Measurements from ENCODE around the gene FGFRL1.

FGFRL1 gene, protein sequence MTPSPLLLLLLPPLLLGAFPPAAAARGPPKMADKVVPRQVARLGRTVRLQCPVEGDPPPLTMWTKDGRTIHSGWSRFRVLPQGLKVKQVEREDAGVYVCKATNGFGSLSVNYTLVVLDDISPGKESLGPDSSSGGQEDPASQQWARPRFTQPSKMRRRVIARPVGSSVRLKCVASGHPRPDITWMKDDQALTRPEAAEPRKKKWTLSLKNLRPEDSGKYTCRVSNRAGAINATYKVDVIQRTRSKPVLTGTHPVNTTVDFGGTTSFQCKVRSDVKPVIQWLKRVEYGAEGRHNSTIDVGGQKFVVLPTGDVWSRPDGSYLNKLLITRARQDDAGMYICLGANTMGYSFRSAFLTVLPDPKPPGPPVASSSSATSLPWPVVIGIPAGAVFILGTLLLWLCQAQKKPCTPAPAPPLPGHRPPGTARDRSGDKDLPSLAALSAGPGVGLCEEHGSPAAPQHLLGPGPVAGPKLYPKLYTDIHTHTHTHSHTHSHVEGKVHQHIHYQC

DNA sequence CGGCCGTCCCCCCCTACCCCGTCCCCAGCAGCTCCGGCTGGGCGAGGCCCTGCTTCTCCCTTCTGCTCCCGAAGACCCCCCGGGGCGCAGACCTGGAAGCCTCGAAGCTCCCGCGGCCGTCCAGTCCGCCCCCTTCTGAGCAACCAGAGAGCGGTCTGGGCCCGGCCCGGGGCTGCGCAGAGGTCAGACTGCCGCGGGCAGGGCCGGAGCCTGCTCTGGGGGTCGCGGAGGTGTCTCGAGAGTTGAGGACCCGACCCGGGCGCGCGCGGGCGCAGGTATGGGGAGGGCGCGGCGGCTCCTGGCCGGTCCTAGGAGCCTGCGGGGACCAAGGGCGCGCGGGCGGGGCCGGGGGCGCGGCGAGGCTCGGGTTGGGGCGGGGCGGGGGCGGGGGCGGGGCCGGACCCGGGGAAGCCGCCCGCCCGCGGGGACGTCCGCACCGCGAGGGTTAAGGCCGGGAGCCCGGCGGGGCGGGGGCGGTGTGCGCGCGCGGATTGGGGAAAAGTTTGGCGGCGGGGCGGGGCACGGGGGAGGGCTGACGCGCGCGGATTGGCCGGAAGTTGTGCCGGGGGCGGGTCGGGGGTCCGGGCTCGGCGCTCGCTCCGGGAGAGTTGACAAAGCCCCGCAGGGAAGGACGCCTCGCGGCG is at the start of gene FGFRL1:
Gene FGFRL1 (plus strand): TSS at position 605 of the 644 bp plus-strand sequence. CDS start 860 bp downstream, outside the sequence.
- DNase-seq = no peak

DNA sequence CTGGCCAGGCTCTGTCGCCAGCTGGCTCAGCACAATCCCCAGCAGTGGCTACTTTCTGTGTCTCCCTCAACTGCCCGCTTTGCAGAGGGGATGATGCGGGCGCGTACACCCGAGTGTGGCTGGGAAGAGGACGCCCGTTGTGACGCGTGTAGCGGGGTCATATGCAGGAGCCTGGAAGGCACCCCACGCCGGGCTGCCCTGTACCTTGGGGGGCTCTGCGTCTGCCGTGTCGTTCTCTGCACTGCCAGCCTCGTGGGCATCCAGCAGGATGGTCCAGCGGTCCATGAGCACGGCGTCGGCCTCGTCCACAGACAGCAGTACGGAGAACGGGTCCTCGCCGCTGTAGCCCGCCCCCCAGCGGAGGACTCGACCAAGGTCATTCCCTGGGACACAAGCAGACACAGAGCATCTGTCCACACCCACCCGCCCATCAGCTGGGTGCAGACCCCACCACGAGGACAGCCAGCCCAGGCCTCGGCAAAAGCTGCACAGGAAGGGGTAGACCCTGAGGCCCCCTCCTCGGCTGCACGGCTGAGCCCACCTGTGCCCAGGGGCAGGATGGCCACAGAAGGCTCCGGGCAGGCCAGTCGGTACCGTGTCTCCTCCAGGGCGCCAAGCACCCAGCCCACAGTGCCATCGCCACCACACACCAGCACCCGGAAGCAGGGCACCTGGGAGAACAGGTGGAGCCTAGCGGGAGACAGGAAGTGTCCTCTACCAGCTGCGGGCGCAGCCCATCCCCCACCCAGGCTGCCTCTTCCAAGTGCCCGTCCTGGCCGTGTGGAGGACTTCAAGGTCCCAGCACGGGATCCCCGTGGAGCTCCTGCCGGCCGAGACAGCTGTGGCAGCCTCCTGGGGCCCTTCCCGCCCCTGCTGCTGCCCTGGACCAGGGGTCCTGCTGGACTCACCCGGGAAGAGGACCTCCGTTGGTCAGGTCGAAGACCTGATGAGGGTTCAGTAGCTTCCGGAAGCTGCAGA is 48.9 kb upstream of the FGFRL1 start:
- no peak for DNase-seq

DNA sequence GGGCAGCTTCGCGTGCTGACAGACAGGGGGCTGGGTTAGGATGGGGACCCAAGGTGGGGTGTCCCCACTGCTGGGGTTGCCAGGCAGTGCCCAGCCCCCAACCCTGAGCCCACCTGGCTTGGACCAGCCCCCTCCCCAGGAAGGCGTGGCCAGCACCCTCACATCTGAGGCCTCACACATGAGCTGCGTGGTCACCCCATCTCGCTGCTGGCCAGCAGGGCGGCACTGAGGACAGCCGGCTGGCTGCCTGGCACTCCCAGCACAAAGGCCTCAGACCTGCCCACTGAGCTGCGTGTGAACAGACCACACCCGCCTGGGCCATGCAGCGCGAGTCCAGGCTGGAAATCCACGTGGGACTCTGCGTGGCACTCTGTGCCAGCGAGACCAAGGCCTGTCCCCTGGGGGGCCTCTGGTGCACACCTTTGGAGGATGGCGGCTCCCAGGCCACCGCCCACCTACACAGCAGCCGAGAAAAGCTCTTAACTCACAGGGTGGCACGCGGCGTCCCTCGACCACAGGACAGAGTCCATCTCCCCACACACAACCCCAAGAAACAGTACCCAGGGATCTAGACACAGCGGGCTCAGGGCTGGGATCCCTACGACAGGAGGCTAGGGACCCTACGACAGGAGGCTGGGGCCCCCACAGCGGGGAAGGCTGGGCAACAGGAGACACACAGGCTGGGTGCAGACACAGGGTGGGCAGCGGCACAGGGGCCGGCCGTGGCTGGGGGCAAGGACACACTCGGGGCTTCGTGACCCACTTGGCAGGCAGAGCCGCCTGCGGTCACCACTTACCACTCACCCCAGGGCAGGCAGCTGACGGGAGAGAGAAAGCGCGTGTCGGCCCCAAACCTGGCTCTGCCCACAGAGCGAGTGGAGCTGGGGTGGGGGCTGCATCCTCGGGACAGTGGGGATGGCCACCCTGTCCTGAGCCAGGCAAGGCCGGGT is 47.9 kb upstream of the FGFRL1 start:
- DNase-seq = no peak

DNA sequence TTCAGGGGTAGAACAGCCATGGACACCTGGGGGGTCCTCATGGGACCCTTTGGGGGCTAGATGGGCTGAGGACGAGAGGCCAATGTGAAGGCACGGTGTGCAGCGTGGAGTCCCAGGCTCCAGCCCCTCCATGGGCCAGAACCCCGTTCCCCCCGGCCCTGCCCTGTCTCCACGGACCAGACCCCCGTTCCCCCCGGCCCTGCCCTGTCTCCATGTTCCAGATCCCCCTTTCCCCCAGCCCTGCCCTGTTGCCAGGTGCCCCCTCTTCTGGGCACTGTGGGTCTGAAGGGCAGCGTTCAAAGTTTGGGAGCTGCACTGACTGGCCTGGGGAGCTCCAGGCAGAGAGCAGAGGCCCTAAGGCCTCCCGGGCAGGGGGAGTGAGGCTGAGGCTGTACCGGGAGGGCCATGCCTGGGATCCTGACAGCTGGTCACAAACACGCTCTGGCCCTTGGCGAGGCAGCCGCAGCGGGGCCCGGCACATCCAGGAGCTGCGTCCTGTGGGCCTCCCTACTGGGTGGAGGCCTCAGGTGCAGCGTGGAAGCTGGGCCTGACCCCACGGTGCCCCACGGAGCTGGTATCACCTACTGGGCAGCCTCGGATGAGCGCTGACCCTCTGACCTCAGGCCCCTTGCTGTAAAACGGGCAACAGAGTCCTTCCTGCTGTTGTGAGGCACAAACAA is 46.9 kb upstream of the FGFRL1 start:
- DNase-seq = no peak

DNA sequence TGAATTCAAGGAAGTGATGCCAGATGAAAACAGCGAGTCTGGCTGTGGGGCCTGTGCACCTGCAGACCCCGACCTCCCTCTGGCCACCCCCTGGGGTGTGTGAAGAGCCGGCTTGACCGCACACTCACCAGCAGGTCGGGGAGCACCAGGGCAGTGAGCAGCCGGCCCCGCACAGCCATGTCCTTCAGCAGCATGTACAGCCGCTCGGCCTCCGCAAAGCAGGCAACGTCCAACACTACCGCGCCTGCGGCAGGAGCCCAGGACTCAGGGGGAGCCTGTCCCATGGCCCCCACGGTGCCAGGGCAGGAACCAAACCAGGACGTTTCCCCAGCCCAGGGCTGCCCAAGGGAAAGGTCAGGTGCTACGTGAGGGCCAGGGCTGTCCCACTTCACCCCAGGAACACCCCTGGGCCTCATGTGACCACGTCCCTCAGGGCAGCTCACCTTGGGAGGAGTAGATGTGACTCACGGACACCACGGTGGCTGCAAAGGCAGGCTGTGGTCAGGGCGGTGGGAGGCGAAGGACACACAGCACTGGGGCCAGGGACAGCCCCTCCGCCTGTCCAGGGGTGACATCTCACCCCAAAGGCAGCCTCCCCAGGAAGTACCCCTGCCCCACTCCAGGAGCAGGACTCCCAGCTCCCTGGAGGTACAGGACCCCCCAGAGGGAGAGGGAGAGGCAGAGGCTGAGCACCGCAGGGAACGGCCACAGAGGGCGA is 46.2 kb upstream of the FGFRL1 start:
- DNase-seq = no peak

DNA sequence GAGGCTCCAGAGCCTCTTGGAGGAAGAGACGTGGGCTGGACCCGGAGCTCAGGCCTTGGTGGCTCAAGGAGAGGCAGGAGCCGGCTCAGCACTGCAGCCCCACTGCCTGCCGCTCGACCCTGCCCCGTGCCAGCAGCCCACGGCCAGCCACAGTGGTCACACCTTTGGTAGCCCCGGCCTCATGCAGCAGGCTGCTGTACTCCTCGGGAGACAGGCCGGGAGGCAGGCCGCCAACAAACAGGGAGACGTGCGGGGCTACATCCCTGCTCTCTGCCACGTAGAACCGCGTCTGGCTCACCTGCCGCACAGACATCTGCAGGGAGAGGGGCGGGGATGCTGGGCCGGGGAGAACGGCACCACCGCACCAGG is 45.7 kb upstream of the FGFRL1 start:
- DNase-seq = no peak

DNA sequence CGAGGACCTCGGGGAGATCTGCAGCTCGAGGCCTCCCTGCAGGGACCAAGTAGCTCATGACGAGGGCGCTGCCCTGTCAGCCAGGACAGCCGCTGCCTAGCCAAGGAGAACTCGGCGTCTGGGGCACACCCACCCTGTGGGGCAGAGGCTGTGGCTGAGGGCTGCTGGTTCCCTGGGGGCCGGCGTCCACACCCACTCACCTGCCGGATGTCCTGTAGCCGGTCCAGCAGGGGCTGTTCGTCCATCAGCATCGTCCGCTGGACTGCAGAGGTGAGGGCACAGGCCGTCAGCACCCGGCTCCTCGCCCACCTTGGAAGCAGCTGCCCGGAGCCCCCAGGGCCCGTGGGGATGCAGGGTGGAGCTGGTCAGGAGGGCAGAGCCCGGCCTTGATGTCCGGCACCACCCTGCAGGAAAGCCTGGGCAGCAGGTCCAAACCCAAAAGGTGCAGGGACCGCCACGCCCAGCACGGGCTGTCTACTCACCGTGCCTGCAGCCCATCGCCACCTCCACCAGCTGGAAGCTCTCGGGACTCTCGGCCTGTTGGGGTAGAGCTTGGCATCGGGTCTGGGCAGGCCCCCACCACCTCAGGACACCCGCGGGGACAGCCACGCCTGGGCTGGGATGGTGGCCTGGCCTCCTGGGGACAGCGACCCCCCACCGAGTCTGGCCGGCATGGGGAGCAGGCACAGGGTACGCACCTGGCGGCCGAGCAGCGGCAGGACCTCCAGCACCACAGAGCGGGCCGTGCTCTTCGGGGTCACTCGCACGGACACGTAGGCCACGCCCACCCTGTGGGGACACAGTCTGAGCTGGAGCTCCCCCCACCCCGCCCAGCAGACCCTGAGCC is 44.9 kb upstream of the FGFRL1 start:
- no peak for DNase-seq

DNA sequence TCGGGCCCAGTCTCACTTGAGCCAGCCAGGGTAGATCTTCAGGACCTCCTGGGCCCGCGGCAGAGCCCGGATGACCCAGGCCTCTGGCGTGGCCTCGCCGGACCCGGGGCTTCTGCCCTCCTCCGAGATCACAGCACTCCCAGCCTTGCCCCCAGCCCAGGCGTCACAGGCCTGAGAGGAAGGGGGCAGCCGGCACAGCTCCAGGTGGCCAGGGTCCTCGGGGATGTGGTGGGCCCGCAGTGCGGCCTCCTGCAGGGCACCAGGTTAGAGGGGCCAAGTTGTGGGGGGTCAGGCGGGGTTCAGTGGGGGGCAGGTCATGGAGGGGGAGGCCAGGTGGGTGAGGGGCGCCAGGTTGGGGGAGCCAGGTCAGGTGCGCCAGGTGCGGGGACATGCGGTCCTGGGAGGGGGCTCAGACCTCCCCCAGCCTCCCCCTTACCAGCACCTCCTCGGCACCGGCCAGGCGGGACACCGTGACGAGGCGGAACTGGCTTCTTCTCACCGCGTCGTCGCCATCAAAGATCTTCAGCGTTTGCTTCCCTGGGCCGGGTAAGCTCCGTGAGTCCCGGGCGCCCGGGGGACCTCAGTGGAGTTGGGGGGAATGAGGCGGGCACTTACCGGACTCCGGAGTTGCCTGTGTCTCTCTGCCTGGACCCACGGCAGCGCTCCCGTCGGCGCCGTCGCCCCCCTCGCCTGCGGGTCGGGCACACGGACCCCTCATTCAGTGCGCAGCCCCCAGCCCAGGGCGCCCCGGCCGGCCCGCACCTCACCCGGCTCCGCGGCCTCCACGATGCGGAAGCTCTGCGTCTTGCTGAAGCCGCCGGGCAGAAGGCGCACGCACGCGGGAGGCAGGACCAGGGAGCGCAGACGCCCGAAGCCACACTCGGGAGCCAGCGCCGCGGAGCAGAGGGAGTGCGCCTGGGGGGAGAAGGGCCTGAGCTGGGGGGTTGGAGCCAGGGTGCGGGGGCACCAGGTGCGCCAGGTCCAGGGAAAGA is 44.0 kb upstream of the FGFRL1 start:
- no peak for DNase-seq

DNA sequence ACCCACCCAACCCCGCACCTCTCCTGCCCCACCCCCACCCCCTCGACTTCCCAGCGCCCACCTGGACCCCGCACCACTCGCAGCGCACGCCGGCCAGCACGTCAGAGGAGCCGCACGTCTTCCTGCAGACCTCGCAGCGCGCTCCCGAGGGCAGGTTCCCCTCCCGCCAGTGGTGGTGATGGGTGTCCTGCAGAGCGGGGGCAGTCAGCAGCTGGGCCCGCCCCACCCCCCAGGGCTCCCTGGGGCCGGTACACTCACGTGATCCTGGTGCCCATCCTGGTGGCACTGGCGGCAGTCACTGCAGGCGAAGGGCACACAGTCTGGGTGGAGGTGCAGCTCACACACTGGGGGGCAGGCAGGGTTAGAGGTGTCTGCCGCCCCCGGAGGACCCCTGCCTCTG is 43.2 kb upstream of the FGFRL1 start:
- no peak for DNase-seq

DNA sequence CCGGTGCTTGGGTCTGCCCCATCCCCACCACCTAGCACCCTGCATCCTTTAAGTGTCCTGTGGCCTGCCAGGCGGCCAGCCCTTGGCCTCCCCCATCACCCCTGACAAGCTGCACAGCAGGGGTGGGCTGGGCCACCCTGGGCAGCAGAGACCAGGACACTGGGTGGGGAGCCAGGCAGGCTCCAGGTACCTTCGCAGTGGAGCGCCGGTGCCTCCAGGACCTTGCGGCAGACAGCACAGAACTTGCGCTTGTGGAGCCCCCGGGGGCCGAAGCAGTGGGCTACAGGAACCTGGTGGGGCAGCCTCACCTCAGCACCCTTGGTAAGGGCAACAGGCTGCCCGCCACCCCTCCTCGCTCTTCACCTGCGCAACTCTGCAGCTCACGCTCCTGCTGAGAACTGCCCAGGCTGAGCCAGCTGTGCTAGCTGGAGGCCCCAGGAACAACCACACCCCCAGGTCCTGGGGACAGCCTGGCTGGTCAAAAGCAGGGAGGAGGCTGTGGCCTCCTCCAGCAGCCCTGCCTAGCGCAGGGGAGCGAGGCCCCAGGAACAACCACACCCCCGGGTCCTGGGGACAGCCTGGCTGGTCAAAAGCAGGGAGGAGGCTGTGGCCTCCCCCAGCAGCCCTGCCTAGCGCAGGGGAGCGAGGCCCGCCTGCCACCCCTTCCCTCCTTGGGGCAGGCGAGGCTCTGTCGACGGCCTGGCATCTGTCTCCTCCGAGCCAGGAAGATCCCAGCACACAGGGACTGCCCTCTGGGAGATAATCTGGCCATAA is 42.6 kb upstream of the FGFRL1 start:
- no peak for DNase-seq

DNA sequence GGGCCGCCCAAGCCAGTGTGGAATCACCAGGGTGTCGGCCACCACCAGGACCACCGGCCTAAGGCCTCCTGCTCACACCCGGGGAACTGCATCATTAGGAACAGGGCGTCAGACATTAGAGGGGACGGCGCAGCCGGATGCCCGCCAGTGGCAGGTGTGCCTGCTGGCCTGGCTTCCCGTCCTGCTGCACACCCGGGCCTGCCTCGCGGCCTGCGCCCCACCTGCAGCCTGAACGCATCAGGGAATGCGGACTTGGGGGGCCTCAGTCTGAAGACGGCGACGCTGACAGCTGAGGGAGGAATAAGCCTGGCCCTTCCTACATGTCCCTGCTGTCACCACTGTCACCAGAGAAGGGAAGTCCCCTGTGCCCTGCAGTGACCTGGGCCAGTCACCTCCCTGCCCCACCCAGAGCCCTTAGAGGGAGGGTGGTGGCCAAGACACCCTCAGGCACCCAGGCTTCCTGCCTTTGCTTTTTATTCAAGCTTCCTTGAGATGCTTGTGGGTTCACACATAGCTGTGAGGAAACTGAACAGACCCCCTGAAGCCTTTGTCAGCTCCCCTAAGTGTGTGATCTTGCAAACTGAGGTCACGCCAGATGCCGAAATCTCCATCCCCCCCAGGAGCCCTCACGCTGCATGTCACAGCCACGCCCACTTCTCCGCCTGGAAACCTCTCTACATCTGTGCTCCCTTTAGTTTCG is 41.2 kb upstream of the FGFRL1 start:
- DNase-seq = no peak

DNA sequence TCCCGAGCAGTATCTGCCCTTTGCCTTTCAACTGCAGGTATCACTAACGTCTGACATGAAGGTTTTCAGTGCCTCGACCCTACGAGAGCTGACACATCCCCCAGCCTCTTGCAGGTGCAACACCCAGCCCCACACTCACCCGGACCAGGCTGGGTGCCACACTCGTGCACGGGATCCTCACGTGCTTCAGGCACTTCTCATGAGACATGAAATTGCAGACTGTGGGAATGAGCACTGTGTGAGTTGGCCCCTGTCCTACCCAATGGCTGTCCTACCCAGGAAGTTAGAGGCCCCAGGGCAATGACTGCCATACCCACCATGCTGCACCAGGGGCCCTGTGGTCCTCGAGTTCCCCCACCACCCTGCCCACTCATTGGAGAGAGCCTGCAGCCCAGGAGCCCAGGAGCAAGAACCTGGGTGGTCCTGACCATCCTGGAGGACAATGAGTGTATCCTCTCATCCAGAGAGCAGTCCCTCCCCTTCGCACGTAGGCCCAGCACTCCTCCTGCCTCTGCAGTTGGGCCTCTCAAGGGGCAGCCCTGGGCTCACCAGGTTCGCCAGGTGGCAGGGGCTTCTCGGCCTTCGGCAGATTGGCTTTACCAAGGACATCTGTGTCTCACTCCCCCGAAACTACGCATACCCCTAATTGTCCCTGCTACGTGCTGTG is 40.4 kb upstream of the FGFRL1 start:
- no peak for DNase-seq

DNA sequence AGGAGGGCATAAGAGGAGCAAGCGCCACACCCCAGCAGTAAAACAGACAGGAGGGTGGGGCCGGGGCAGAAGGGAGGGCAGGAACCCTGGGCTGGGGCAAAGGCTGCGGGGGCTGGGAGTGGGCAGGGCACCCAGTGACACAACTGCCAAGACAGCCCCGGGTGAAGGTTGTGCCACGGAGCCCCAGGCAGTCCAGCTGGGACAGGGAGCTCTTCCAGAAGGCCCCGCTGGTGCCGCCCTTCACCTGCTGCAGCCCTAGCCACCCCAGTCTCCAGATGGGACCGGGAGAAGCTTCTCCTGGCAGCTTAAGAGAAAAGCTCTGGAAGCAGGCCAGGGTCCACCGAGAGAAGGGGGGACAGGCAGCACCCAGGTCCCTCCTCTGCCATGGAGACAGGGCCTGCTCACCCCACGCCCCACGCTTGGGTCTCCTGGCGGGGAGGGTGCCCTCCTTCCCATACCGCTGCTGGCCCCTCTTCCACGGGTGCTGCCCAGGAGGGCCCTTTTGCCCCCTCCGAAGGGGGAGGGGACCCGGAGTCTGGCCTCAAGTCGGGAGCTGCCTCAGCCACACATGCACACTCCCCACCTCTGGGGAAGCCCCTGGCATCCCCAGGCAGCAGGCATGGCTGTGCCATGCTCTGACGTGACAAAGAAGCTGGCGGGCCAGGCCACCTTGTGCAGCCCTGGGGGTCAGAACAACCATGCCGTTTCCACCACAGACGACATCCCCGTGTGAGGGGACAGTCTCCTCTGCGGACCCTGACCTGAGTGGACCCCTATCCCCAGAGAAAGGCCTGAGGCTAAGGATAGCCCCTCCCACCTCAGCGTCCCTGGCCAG is 39.5 kb upstream of the FGFRL1 start:
- no peak for DNase-seq

DNA sequence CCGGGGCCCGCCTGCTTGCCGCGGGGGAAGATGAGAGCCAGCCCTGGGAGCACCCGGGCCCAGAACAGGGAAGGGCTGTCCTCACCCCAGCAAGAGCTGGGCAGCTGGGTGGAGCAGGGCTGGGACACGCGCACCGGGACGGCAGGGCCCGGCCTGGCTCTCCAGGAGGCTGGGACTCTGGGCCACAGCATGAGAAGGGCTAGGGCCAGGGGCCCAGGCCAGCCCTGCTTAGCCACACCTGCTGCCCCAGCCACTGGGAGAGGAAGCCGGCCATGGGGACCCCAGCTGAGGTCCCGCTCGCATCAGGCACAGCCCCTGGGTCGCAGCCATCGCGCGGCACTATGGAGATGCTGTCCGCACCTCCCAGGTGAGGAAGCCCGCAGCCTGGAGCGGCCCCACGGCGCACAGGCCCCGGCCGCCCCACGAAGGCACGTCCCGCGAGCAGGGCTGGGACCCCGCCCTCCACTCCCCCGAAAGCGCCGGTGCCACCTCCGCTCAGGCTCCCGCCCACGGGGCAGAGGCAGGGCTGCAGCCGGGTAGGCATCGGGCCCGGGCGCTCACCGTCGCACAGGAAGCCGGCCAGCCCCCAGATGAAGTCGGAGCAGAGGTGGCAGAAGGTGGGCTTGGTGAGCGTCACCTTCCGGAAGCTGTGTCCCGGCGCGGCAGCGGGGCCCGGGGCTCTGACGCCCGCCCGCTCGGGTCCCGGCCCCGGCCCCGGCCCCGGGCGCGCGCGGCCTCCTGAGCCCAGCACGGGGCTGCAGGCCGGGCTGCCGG is 38.6 kb upstream of the FGFRL1 start:
- DNase-seq = no peak
